Natural killer cell (primary cell): ENCODE measurements around the gene NUAK1. TPM values are rescaled to one million over a fixed set of nuclear protein-coding genes. Genes with fewer than 3 reads are reported as not detected.

ENCODE experiments used
- ATAC-seq, 3 donors: fragments of 150-1000 bp in 2 of 3; fragments of 200-7000 bp in 1 of 3; cut with Tn5 transposase; 1 replicate in 1 of 3; 2 replicates in 2 of 3; pipeline ENCODE4 v1.10.0; 2021; ENCODE audit warnings: mild to moderate bottlenecking in 2 of 3, moderate library complexity in 2 of 3
- DNase-seq, 2 donors: peaks; one replicate each; pipeline versions ENCODE4 v3.0.0 to v3.0.0-alpha.2; 2013 to 2021; ENCODE audit warnings: mixed read lengths in 1 of 2
- H3K27ac ChIP-seq: one replicate; pipeline ENCODE4 v1.5.1; 2013; ENCODE audit warnings: mild to moderate bottlenecking, low read length
- H3K27me3 ChIP-seq: one replicate; pipeline ENCODE4 v1.6.1; 2013; ENCODE audit warnings: low read length; ENCODE audit not compliant: control insufficient read depth, insufficient read depth
- H3K36me3 ChIP-seq: one replicate; pipeline ENCODE4 v1.6.1; 2013; ENCODE audit warnings: low read length; ENCODE audit not compliant: control insufficient read depth, insufficient read depth
- H3K4me1 ChIP-seq: one replicate; pipeline ENCODE4 v1.6.1; 2013; ENCODE audit warnings: low read length; ENCODE audit not compliant: control insufficient read depth, insufficient read depth
- H3K4me3 ChIP-seq: one replicate; pipeline ENCODE4 v1.5.1; 2013; ENCODE audit warnings: low read length
- H3K9me3 ChIP-seq: one replicate; pipeline ENCODE4 v1.6.1; 2013; ENCODE audit warnings: low read length; ENCODE audit not compliant: control insufficient read depth, insufficient read depth
- H3K27ac Mint-ChIP-seq, 2 donors: one replicate each; pipeline ENCODE4 v1.8.0; 2022; ENCODE audit warnings: mild to moderate bottlenecking in 2 of 2, mixed read lengths in 2 of 2, moderate library complexity in 1 of 2
- H3K27me3 Mint-ChIP-seq, 2 donors: one replicate each; pipeline ENCODE4 v1.8.0; 2022; ENCODE audit warnings: low read depth in 2 of 2, mixed read lengths in 2 of 2
- H3K36me3 Mint-ChIP-seq: one replicate; pipeline ENCODE4 v1.8.0; 2022; ENCODE audit warnings: mixed read lengths
- H3K4me1 Mint-ChIP-seq, 2 donors: one replicate each; pipeline ENCODE4 v1.8.0; 2022; ENCODE audit warnings: mixed read lengths in 2 of 2
- H3K4me3 Mint-ChIP-seq: one replicate; pipeline ENCODE4 v1.8.0; 2022; ENCODE audit warnings: mild to moderate bottlenecking, moderate library complexity, mixed read lengths
- H3K9me3 Mint-ChIP-seq, 2 donors: one replicate each; pipeline ENCODE4 v1.8.0; 2022; ENCODE audit warnings: mixed read lengths in 2 of 2
- CTCF ChIP-seq: fragments of 200-600 bp; IDR thresholded peaks from one replicate; pipeline ENCODE4 v1.8.0; 2022; ENCODE audit warnings: antibody characterized with exemption
- WGBS: methylation state at CpG from one replicate; pipeline ENCODE4 v1.1.7; 2013; ENCODE audit warnings: missing lambda C conversion rate; ENCODE audit not compliant: insufficient coverage; 5-methylcytosine and 5-hydroxymethylcytosine counted together
- intact Hi-C: fragments of 100-400 bp; cut with micrococcal nuclease; formaldehyde crosslinking; loops from one replicate; pipeline ENCODE4 v1.14.2; 2022
- total RNA-seq, 4 donors: library from RNA; stranded (reverse); fragments of 120-200 nt in 1 of 4; gene quantifications; one replicate each; pipeline versions ENCODE4 v1.2.3 to v1.2.4, GENCODE V29; 2013 to 2022

The NUAK1 gene
- total RNA-seq, result 10 to 100 TPM in 1 of 3 donors, 1 to 10 TPM in 2; 1.4 to 10.9 (median 3.4) TPM
- 1.7 TPM for total RNA-seq (2013)

DNA sequence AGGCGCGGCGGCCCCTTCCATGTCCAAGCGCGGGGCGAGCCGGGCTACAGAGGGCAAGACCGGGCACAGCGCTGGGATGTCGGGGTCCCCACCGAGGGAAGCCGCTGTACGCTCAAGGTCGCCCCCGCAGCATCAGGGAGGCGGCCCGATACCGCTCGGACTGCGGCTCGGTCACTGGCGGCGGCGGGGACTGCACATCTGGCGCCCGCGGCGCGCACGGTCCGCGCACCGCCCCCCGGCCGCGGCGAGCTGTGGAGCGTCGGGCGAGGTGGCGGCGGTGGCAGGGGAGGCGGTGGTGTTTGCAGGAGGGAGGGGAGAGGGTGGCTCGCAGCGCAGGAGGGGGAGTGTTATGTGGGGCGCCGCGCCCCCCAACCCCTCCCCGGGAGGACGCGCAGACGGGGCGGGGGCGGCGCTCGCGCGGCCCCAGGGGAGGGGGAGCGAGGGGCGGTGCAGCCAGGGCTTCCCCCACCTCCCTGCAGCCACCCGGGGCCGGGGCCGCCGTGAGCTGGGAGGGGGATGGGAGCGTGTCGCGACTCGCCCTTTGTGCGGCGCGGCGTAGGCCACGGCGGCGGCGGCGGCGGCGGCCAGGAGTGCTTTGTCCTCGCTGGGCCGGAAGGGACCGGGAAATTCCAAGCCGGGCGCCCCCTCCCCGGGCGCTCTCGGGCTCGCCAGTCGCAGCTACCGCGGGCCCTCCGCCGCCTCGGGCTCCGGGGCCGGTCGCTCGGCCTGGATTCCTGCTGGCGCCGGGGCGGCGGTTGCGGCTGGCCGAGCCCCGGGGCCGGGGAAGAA is at the start of gene NUAK1:
Gene NUAK1 (minus strand): TSS at position 322 of the 789 bp plus-strand sequence. CDS start 301 bp downstream, at position 21.
- H3K27ac ChIP-seq, result no peak within 1 kb of the TSS
- DNase-seq (peak; percentile 20 to 23), ATAC-seq (peak; percentile 65 to 75 (median 72))
- Mint-ChIP-seq H3K27ac (no peak within 1 kb of the TSS), H3K36me3 (no peaks in the 10 kb centered on the region), H3K27me3 (peaks cover 53 to 61% of the 10 kb centered on the region in 2 donors), H3K4me3 (peak within 1 kb of the TSS; percentile 81), H3K4me1 (peaks cover 0 to 28% of the 10 kb centered on the region in 2 donors), H3K9me3 (no peaks in the 10 kb centered on the region)
- no peak for TF ChIP-seq CTCF
- intact Hi-C loops, result no loop called here
- no peaks in the 10 kb centered on the region for H3K9me3 ChIP-seq
- WGBS, result 1% methylated on average over 96 of the region's 106 CpGs
- H3K4me3 ChIP-seq, result peak within 1 kb of the TSS; percentile 12
- H3K4me1 ChIP-seq, result peaks cover 24% of the 10 kb centered on the region
- H3K27me3 ChIP-seq, result peaks cover 20% of the 10 kb centered on the region
- H3K36me3 ChIP-seq, result no peaks in the 10 kb centered on the region

DNA sequence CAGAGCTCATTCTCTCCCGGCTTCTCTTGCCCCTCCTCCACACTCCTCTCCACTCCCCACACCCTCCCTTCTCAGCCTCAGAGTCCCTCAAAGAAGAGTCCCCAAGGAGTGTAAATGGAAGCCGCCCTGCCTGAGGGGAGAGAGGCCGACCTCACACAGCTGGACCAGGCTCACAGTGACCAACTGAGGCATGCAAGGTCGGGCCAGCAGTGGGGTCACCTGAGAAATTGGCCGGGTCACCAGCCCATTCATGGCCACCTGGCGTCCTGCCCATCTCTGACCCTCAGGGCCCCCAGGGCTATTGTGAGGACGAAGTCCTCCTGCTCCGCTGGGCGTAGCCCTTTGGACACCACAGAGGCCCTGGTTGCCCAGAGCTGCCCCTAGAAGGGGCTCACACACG is 49.5 kb upstream of the NUAK1 start:
- DNase-seq (no peak), ATAC-seq (no peak)
- WGBS, result 56% methylated on average over 10 of the region's 10 CpGs
- Histone ChIP-seq H3K4me3 (no peak overlapping the region), H3K4me1 (no peaks in the 10 kb centered on the region), H3K27ac (no peak overlapping the region), H3K36me3 (no peaks in the 10 kb centered on the region), H3K9me3 (no peaks in the 10 kb centered on the region), H3K27me3 (peaks cover 2% of the 10 kb centered on the region)
- no peak overlapping the region for H3K27ac Mint-ChIP-seq
- intact Hi-C loops, result no loop called here
- H3K4me1 Mint-ChIP-seq, result no peaks in the 10 kb centered on the region
- H3K4me3 Mint-ChIP-seq, result no peak overlapping the region
- no peaks in the 10 kb centered on the region for H3K9me3 Mint-ChIP-seq
- no peak for TF ChIP-seq CTCF
- no peaks in the 10 kb centered on the region for H3K36me3 Mint-ChIP-seq
- H3K27me3 Mint-ChIP-seq, result peaks cover 6 to 9% of the 10 kb centered on the region in 2 donors

- intact Hi-C loops, result no loop called here
- no CpG with 5 or more reads among the region's 1 CpG for WGBS
Measured at GRCh38 chr12:106187842-106188241, 49.1 kb upstream of the NUAK1 start.

More at GRCh38 chr12:106187842-106188241, 49.1 kb upstream of the NUAK1 start:
- Mint-ChIP-seq H3K36me3 (no peaks in the 10 kb centered on the region), H3K27ac (no peak overlapping the region), H3K27me3 (peaks cover 6 to 9% of the 10 kb centered on the region in 2 donors), H3K4me3 (no peak overlapping the region), H3K4me1 (no peaks in the 10 kb centered on the region), H3K9me3 (no peaks in the 10 kb centered on the region)
- no peak for TF ChIP-seq CTCF
- no peak for DNase-seq
- Histone ChIP-seq H3K4me3 (no peak overlapping the region), H3K27me3 (peaks cover 1% of the 10 kb centered on the region), H3K4me1 (no peaks in the 10 kb centered on the region), H3K9me3 (no peaks in the 10 kb centered on the region), H3K36me3 (no peaks in the 10 kb centered on the region), H3K27ac (no peak overlapping the region)
- no peak for ATAC-seq
